Activated effector memory CD4-positive, alpha-beta T cell treated with Interleukin-2 at 50 U/mL for 16 hours (primary cell): ENCODE data around the gene PODNL1.
"Not testable (repeated sequence)": the region's sequence is repeated elsewhere in the genome, so short reads cannot be mapped to it uniquely, and the experiment has no call there.

ENCODE experiments used
- DNase-seq: peaks from one replicate; pipeline ENCODE4 v3.0.0-alpha.2; 2020

Gene PODNL1

GRCh38 chr19:13972368-13973155, 34.3 kb upstream of the PODNL1 start:
- no peak for DNase-seq

DNA sequence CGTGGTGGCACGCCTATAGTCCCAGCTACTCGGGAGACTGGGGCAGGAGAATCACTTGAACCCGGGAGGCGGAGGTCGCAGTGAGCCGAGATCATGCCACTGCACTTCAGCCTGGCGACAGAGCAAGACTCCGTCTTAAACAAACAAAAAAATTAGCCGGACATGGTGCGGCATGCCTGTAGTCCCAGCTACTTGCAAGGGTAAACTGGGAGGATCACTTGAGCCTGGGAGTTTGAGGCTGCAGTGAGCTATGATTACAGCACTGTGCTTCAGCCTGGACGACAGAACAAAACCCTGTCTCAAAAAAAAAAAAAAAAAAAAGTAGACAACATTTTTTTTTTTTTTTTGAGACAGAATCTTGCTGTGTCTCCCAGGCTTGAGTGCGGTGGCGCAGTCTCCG, 33.7 kb upstream of the PODNL1 start:
- DNase-seq: not testable (repeated sequence)

DNA sequence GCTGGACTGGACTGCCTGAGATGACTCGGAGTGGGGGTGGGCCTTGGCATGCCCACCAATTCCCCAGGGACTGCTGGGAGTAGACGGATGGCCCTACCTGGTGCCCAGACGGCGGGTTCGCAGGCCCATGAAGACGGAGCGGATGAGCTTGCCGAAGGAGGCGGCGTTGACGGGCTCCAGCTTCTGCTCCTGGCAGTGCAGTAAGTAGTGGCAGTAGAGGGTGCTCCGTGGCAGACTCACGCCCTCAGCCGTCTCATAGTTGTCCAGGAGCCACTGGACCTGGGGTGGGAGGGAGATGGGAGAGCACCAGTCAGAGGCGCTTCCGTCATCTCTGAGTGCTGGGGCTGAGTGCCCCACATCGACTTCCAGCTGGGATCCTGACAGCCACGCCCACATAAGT, 31.7 kb upstream of the PODNL1 start:
- DNase-seq: no peak

DNA sequence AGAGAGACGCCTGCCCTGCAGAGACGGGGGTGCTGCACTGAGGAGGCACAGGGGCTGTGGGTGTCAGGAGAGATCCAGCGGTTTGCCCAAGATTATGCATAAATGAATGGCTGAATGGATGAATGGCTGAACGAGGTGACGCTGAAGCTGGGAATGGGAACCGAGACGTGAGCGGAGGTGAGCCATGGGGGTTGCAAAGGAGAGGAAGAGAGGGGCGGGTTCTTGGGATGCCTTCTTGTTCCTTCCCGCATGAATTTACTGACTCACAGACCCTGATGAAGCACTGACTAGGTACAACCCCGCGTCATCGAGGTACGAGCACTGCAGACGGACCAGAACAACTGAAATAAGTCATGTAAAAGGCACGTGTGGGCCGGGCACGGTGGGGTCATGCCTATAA, 30.8 kb upstream of the PODNL1 start:
- DNase-seq: no peak

- no peak for DNase-seq
Measured at GRCh38 chr19:13968383-13968935, 30.2 kb upstream of the PODNL1 start.

DNA sequence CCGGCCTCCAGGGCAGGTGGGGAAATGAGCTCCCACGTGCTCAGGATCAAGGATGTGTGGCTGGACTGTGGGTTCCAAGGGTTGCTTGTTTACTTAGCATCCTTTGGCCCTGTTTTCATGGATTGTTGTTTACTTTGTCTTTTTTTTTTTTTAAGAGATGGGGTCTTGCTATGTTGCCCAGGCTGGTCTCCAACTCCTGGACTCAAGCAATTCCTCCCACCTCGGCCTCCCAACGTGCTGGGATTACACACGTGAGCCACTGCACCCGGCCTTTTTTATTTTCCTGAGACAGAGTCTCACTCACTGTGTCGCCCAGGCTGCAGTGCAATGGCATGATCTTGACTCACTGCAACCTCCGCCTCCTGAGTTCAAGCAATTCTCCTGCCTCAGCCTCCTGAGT, 29.0 kb upstream of the PODNL1 start:
- not testable (repeated sequence) for DNase-seq

DNA sequence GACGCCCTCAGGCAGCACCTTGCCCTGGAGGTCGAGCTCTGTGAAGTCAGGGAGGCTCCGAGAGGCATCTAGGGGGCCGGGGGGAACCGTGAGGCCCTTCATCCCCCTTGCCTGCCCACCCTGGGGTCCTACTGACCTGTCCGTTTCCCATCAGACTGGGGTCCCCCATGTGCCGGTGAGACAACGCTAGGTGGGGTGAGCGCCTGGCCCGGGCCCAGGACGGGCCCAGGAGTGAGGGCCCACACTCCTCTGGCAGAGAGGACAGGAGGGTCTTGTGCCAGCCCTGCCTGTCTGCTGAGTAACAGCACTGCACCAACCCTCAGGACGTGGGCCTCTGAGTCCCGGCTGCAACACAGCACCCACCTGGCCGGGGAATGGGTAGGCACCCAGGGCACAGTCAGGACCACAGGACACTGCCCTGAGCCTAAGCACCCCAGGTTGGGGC, 28.5 kb upstream of the PODNL1 start:
- no peak for DNase-seq

GRCh38 chr19:13965926-13966683, 27.9 kb upstream of the PODNL1 start:
- no peak for DNase-seq

- DNase-seq: no peak
Measured at GRCh38 chr19:13965377-13965896, 27.2 kb upstream of the PODNL1 start.

- no peak for DNase-seq
Measured at GRCh38 chr19:13964776-13965175, 26.6 kb upstream of the PODNL1 start.

DNA sequence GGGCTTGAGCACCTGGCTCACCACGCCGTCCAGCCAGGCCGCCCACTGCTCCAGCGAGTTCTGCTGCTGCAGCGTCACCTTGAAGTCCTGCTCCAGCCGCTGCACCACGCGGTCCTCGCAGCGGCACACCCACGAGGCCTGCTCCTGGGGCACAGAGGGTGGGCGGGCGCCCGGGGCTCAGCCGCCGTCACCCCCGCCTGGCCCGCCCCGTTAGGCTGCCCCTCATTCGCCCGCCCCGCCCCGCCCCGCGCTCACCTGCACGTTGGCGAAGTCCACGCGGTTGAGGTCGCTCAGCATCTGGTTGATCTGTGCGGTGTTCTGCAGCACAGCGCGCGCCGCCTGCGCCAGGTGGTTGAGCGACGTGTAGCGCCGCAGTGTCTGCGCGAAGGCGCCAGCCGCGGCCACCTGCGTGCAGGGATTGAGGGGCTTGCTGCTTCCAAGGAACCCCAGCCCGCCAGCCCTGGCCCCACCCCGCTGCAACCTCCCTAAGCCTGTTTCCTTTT, 25.4 kb upstream of the PODNL1 start:
- DNase-seq: no peak

- no peak for DNase-seq
Measured at GRCh38 chr19:13962699-13963602, 24.7 kb upstream of the PODNL1 start.

- no peak for DNase-seq
Measured at GRCh38 chr19:13961826-13962698, 23.8 kb upstream of the PODNL1 start.

DNA sequence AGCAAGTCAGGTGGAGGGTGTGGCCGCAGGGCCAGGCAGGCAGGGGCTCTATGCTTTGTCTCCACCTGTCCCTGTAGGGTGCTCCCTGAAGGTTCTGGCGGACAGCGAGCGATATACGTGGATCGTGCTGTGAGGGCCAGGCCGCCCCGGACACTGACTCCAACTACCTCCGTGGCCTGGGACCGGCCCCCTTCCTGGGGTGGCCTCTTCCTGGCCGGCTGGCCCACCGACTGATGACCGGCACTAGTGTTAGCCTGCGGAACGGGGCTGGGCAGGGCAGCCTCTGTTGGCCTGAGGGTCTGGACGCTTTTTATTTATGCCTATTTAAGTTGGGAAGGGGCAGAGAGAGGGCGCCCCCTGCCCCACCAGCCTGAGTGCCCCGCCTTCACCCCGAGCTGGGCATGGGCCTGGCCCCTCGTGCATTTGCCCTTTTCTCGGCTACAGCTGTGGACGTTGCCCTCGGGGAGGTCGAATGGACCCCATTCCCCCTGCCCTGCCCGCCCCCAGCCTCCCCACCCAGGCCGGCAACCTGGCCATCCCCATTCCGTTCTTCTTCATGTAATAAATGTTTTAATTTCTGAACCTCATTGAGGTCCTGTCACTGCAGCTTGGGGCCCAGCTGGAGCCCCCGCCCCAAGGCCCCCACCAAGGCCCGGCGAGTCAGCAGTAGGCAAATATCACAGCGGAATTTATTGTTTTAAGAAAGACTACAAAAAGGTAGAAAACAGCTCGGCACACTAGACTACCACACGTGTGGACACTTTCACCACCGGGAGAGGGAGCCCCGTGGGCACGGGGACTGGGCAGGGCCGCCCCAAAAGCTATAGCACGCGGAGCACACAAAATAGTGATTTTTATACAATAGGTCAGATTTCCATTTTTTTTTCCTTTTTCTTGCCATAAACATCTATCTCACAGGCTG, 22.9 kb upstream of the PODNL1 start:
- no peak for DNase-seq

DNA sequence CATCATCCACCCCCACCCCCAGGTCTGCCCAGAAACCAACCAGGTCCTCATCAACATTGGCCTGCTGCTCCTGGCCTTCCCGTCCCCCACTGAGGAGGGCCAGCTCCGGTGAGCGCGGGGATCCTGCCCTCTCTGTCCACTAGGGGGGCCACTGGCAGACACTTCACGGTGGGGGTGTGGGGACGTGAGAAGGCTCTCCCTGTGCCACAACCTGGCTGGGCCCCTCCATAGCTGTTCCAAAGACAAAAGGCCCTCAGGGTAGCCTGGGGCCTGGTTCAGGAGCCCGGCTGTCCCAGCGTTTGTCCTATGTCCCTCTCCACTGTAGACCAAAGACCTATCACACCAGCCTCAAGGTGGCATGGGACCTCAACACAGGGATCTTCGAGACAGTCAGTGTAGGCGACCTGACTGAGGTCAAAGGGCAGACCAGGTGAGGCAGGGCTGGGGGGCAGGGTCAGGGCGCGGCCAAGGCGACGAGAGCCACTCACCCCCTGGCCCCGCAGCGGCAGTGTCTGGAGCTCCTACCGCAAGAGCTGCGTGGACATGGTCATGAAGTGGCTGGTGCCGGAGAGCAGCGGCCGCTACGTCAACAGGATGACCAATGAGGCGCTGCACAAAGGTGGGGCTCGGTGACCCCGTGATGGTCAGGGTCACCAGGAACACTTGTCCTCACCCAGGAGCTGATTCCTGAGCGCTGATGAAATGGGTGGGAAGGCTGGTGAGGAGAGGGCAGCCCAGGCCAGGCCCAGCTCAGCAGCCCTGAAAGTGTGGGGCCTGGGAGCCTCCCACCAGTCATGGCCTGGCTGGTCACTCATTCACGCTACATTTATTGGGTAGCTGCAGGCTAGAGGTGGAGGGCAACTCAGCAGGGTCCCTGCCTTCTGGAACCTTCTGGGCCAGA, 22.0 kb upstream of the PODNL1 start:
- no peak for DNase-seq

DNA sequence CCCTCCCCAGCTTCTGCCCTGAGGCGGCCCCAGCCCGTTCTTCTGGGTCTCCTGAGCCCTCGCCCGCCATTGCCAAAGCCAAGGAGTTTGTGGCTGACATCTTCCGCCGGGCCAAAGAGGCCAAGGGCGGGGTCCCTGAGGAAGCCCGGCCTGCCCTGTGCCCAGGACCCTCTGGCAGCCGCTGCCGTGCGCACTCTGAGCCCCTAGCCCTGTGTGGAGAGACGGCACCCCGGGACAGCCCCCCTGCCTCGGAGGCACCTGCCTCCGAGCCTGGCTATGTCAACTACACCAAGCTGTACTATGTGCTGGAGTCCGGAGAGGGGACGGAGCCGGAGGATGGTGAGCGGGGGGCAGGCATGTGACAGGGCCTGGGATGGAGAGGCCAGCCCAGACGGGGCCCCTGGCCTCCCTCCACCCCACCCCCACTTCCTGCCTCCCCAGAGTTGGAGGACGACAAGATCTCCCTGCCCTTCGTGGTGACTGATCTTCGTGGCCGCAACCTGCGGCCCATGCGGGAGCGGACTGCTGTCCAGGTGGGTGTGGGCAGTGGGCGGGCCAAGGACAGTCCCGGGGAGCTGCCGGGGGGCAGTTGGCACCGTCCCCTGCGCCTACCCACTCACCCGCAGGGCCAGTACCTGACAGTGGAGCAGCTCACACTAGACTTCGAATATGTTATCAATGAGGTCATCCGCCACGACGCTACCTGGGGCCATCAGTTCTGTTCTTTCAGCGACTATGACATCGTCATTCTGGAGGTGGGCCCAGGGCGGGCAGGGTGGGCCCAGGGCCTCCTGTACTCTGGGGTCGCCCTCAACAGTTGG, 21.1 kb upstream of the PODNL1 start:
- no peak for DNase-seq

DNA sequence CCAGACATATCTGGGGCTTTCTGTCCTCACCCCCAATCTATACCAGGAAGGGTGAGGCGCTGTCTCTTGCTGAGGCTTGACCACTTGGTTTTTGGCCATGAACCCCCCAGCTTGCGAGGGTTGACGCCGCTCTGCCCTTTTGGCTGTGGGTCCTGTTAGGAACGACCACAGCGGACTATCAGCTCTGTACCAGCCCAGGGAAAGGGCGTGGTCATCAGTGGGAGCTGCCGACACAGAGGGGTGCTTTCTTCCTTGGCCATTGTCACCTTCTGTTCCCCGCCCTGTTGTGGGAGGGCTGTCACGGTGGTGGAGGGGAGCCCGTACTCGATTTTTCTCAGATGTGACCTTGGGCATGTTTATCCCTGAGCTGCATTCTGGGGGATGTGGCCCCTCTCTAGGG, 19.8 kb upstream of the PODNL1 start:
- DNase-seq: no peak

DNA sequence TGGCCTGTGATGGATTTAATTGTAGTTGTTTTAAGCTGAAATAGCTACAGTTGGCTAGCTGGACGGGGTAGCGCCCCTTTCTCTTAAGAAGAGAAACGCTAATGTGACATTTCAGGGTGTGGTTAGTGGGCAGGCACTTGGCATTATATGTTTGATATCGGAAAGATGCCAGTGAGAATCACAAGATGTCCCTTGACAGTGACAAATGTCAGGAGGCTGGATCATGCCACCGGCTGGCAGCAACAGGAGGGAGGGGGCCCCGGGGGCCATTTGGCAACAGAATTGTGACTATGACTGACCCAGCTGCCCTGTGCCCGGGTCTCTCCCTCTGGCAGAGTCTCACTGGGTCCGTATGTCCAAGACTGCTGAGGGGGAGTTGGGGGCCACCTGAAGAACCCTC, 18.8 kb upstream of the PODNL1 start:
- DNase-seq: no peak
